ENCODE data around the gene BICRA. TPM values are rescaled to one million over a fixed set of nuclear protein-coding genes. Genes with fewer than 3 reads are reported as not detected.
"Not testable (repeated sequence)": the region's sequence is repeated elsewhere in the genome, so short reads cannot be mapped to it uniquely, and the experiment has no call there.

The BICRA gene
- total and polyA plus RNA-seq, 4 donors = 2.7 to 24.4 (median 11.9) TPM

GRCh38 chr19:47702671-47703070, 93.7 kb downstream of the BICRA start:
- peaks cover 57% of the 10 kb centered on the region for H3K36me3 ChIP-seq (ENCODE audit: control insufficient read depth, insufficient read depth, low read length)
- DNase-seq (ENCODE audit: low read depth in 4 of 6, low spot score in 6 of 6) = no peak
- H3K9me3 ChIP-seq (ENCODE audit: control insufficient read depth, insufficient read depth, low read length) = no peaks in the 10 kb centered on the region
- peaks cover 2% of the 10 kb centered on the region for H3K27me3 ChIP-seq (ENCODE audit: control insufficient read depth, insufficient read depth, low read length)
- 87% methylated on average over 13 of the region's 18 CpGs for WGBS (ENCODE audit: insufficient coverage)
- H3K27ac ChIP-seq (ENCODE audit: low read depth, low read length) = no peak overlapping the region
- peaks cover 9% of the 10 kb centered on the region for H3K4me1 ChIP-seq (ENCODE audit: control insufficient read depth, insufficient read depth, low read length)
- no peak overlapping the region for H3K4me3 ChIP-seq (ENCODE audit: low read depth, low read length)

- Histone ChIP-seq H3K4me1 (ENCODE audit: control insufficient read depth, insufficient read depth, low read length) (peaks cover 5% of the 10 kb centered on the region), H3K27ac (ENCODE audit: low read depth, low read length) (no peak overlapping the region), H3K27me3 (ENCODE audit: control insufficient read depth, insufficient read depth, low read length) (peaks cover 2% of the 10 kb centered on the region), H3K36me3 (ENCODE audit: control insufficient read depth, insufficient read depth, low read length) (peaks cover 51% of the 10 kb centered on the region), H3K9me3 (ENCODE audit: control insufficient read depth, insufficient read depth, low read length) (no peaks in the 10 kb centered on the region), H3K4me3 (ENCODE audit: low read depth, low read length) (no peak overlapping the region)
- WGBS (ENCODE audit: insufficient coverage) = 93% methylated on average over 5 of the region's 5 CpGs
- DNase-seq (ENCODE audit: low read depth in 4 of 6, low spot score in 6 of 6) = no peak
Observed at GRCh38 chr19:47703301-47703700, 94.4 kb downstream of the BICRA start.

GRCh38 chr19:47704024-47704423, 95.1 kb downstream of the BICRA start:
- H3K4me3 ChIP-seq (ENCODE audit: low read depth, low read length) = no peak overlapping the region
- 95% methylated on average over 9 of the region's 11 CpGs for WGBS (ENCODE audit: insufficient coverage)
- H3K9me3 ChIP-seq (ENCODE audit: control insufficient read depth, insufficient read depth, low read length) = no peaks in the 10 kb centered on the region
- no peak overlapping the region for H3K27ac ChIP-seq (ENCODE audit: low read depth, low read length)
- peaks cover 2% of the 10 kb centered on the region for H3K27me3 ChIP-seq (ENCODE audit: control insufficient read depth, insufficient read depth, low read length)
- peaks cover 5% of the 10 kb centered on the region for H3K4me1 ChIP-seq (ENCODE audit: control insufficient read depth, insufficient read depth, low read length)
- H3K36me3 ChIP-seq (ENCODE audit: control insufficient read depth, insufficient read depth, low read length) = peaks cover 43% of the 10 kb centered on the region
- no peak for DNase-seq (ENCODE audit: low read depth in 4 of 6, low spot score in 6 of 6)

GRCh38 chr19:47704656-47705055, 95.7 kb downstream of the BICRA start:
- no peak for DNase-seq (ENCODE audit: low read depth in 4 of 6, low spot score in 6 of 6)
- Histone ChIP-seq H3K9me3 (ENCODE audit: control insufficient read depth, insufficient read depth, low read length) (no peaks in the 10 kb centered on the region), H3K4me3 (ENCODE audit: low read depth, low read length) (no peak overlapping the region), H3K27ac (ENCODE audit: low read depth, low read length) (no peak overlapping the region), H3K36me3 (ENCODE audit: control insufficient read depth, insufficient read depth, low read length) (peaks cover 37% of the 10 kb centered on the region), H3K4me1 (ENCODE audit: control insufficient read depth, insufficient read depth, low read length) (peaks cover 5% of the 10 kb centered on the region), H3K27me3 (ENCODE audit: control insufficient read depth, insufficient read depth, low read length) (peaks cover 2% of the 10 kb centered on the region)
- WGBS (ENCODE audit: insufficient coverage) = 100% methylated on average over 2 of the region's 3 CpGs

DNA sequence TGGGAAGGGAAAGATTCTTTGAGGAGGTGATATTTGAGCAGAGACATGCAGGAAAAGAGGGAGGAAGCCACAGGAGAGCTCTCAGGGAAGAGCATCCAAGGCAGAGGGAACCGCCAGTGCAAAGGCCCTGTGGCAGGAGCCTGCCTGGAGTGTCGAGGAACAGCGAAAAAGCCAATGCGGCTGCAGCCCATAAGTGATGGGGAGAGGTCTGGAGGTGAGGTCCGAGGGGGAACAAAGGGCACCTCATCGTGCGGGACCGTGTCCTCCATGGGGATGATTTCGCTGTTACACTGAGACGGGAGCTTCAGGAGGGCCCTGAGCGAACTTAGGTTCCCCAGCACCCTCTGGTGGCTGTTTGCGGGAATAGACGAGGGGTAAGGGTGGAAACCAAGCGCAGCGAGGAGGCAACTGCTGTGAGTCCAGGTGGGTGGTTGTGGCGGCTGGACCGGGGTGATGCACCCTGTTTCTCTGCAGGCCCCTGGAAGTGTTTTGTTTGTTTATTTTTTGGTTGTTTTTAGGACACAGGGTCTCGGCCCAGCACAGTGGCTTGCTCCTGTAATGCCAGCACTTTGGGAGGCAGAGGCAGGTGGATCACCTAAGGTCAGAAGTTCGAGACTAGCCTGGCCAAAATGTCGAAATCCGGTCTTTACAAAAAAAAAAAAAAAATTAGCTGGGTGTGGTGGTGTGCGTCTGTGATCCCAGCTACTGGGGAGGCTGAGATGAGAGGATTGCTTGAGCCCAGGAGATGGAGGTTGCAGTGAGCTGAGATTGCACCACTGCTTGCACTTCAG, 98.4 kb downstream of the BICRA start:
- Histone ChIP-seq H3K27me3 (ENCODE audit: control insufficient read depth, insufficient read depth, low read length) (peaks cover 7% of the 10 kb centered on the region), H3K4me1 (ENCODE audit: control insufficient read depth, insufficient read depth, low read length) (peaks cover 5% of the 10 kb centered on the region), H3K36me3 (ENCODE audit: control insufficient read depth, insufficient read depth, low read length) (peaks cover 13% of the 10 kb centered on the region), H3K27ac (ENCODE audit: low read depth, low read length) (no peak overlapping the region), H3K9me3 (ENCODE audit: control insufficient read depth, insufficient read depth, low read length) (no peaks in the 10 kb centered on the region), H3K4me3 (ENCODE audit: low read depth, low read length) (no peak overlapping the region)
- peak in 2 of 6 donors; percentile 63 to 73 for DNase-seq (ENCODE audit: low read depth in 4 of 6, low spot score in 6 of 6)
- WGBS (ENCODE audit: insufficient coverage) = 23% methylated on average over 22 of the region's 22 CpGs

DNA sequence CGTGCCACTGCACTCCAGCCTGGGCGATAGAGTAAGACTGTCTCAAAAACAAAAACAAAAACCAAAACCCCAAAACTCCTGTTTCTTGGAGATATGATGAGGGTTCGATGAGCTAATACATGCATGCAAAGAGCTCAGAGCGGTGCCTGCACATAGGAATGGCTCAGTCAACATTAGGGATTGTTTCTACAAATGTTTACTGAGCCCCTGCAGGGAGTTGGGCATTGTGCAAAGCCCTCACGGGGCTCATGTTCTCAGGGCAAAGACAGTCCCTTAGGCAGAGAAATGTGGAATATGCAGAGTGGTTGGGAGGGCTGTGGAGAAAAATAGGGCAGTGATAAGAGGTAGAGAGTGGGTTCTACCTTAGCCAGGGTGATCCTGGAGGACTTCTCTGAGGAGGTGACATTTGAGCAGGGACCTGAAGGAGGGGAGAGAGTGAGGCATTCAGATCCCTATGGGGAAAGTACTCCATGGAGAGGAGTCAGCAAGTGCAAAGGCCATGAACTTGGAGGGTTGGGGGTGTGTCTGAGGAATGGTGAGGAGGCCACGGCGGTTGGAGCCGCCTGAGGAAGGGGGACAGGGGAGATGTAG, 102.8 kb downstream of the BICRA start:
- H3K36me3 ChIP-seq (ENCODE audit: control insufficient read depth, insufficient read depth, low read length) = peaks cover 4% of the 10 kb centered on the region
- H3K4me1 ChIP-seq (ENCODE audit: control insufficient read depth, insufficient read depth, low read length) = peaks cover 5% of the 10 kb centered on the region
- H3K4me3 ChIP-seq (ENCODE audit: low read depth, low read length) = no peak overlapping the region
- H3K27me3 ChIP-seq (ENCODE audit: control insufficient read depth, insufficient read depth, low read length) = peaks cover 21% of the 10 kb centered on the region
- no peak overlapping the region for H3K27ac ChIP-seq (ENCODE audit: low read depth, low read length)
- H3K9me3 ChIP-seq (ENCODE audit: control insufficient read depth, insufficient read depth, low read length) = peaks cover 5% of the 10 kb centered on the region
- DNase-seq (ENCODE audit: low read depth in 4 of 6, low spot score in 6 of 6) = no peak
- 67% methylated on average over 4 of the region's 8 CpGs for WGBS (ENCODE audit: insufficient coverage)

DNA sequence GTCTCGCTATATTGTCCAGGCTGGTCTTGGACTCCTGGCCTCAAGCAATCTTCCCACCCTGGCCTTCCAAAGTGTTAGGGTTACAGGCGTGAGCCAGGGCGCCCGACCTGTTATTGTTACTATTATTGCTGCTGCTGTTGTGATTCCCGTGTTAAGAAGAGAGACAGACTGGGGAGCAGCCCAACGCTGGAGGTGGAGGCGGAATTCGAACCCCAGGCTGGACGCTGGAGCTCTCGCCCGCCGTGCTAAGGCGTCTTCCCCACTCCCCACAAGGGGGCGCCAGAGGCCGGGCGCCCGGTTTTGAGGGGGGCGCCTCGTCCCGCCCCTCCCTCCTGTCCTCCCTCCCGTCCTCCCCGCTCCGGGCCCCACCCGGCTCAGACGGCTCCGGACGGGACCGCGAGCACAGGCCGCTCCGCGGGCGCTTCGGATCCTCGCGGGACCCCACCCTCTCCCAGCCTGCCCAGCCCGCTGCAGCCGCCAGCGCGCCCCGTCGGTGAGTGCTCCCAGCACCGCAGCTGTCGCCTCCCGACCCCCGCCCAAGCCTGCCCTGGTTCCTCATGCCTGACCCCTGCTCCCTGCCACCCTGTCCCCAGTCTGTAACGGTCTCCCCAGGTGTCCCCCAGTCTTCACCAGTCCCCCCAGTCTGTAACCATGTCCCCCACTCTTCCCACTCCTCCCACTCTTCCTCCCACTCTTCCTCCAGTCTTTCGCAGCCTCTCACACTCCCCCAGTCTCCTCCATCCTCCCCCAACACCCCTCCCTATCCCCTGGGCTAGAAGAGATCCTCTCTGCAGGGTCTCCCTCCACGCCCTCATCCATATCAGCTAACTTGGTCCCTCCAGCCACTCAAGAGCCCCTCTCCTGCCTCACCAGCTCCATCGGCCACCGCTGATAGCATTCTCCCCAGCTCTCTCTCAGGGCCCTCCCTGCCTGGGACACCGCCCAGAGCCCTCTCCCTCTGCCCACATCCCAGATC, 104.4 kb downstream of the BICRA start, which contains the start of gene EHD2:
Gene EHD2 (plus strand): TSS at position 377 of the 976 bp plus-strand sequence. CDS start 3,191 bp downstream, outside the sequence.
- H3K36me3 ChIP-seq (ENCODE audit: control insufficient read depth, insufficient read depth, low read length) = peaks cover 9% of the 10 kb centered on the region
- peak within 1 kb of the TSS; percentile 48 for H3K4me3 ChIP-seq (ENCODE audit: low read depth, low read length)
- peak in 1 of 6 donors; percentile 69 for DNase-seq (ENCODE audit: low read depth in 4 of 6, low spot score in 6 of 6)
- 8% methylated on average over 47 of the region's 52 CpGs for WGBS (ENCODE audit: insufficient coverage)
- peaks cover under 1% of the 10 kb centered on the region for H3K4me1 ChIP-seq (ENCODE audit: control insufficient read depth, insufficient read depth, low read length)
- peak within 1 kb of the TSS; percentile 16 for H3K27ac ChIP-seq (ENCODE audit: low read depth, low read length)
- peaks cover 5% of the 10 kb centered on the region for H3K9me3 ChIP-seq (ENCODE audit: control insufficient read depth, insufficient read depth, low read length)
- peaks cover 18% of the 10 kb centered on the region for H3K27me3 ChIP-seq (ENCODE audit: control insufficient read depth, insufficient read depth, low read length)

DNA sequence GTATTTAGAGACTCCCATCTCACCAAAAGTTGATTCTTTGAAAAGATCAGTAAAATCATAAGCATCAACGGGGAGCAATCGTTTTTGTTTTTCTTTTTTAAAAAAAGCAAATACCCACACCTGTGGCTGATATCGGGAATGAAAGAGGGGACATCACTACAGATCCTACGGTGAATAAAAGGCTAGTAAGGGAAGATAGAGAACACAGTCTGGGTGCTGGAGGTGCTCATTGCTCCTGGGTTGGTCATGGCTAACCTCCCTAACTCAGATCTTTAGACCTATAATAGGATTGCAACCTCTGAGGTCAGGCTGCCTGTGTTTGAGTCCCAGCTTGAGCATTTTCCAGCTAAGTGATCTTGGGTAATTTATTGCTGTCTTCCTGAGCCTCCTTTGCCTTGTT, 105.4 kb downstream of the BICRA start:
- WGBS (ENCODE audit: insufficient coverage) = no CpG with 5 or more reads among the region's 4 CpGs
- Histone ChIP-seq H3K27ac (ENCODE audit: low read depth, low read length) (no peak overlapping the region), H3K4me3 (ENCODE audit: low read depth, low read length) (peak overlapping the region; percentile 48)

GRCh38 chr19:47714855-47715254, 105.9 kb downstream of the BICRA start:
- H3K27ac ChIP-seq (ENCODE audit: low read depth, low read length); DNase-seq (ENCODE audit: low read depth in 4 of 6, low spot score in 6 of 6); H3K4me3 ChIP-seq (ENCODE audit: low read depth, low read length); H3K36me3 ChIP-seq (ENCODE audit: control insufficient read depth, insufficient read depth, low read length); H3K9me3 ChIP-seq (ENCODE audit: control insufficient read depth, insufficient read depth, low read length): not testable (repeated sequence)
- Histone ChIP-seq H3K27me3 (ENCODE audit: control insufficient read depth, insufficient read depth, low read length) (peaks cover 18% of the 10 kb centered on the region), H3K4me1 (ENCODE audit: control insufficient read depth, insufficient read depth, low read length) (peaks cover 16% of the 10 kb centered on the region)

More for the DNA sequence above, 105.4 kb downstream of the BICRA start:
- H3K9me3 ChIP-seq (ENCODE audit: control insufficient read depth, insufficient read depth, low read length) = peaks cover 5% of the 10 kb centered on the region
- peaks cover 9% of the 10 kb centered on the region for H3K36me3 ChIP-seq (ENCODE audit: control insufficient read depth, insufficient read depth, low read length)
- H3K27me3 ChIP-seq (ENCODE audit: control insufficient read depth, insufficient read depth, low read length) = peaks cover 18% of the 10 kb centered on the region
- no peak for DNase-seq (ENCODE audit: low read depth in 4 of 6, low spot score in 6 of 6)
- peaks cover 11% of the 10 kb centered on the region for H3K4me1 ChIP-seq (ENCODE audit: control insufficient read depth, insufficient read depth, low read length)
